ENCODE measurements around the gene MAIP1.

The MAIP1 gene

DNA sequence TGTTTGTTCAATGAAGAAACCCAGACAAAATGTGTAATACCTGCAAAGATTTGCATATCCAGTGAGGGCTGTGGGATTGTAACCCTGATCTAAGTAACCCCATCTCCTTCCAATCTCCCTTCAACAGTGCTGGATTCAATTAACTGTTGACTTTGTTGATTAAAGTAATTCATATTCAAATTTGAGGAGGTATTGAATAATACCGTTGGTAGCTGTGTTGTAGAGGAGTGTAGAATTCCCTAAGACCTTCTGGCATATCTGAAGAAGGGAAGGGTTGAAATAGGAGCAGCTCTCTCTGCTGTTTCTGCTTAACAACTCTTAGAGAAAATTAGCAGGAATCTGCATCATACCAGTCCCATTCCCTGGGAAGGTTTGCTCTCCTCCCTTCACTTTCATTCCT is 28.2 kb downstream of the MAIP1 start:
- ATAC-seq: no peak
- no peak for TF ChIP-seq BACH2 (CRISPR knock-in tag; IDR thresholded peaks at IDR 0.05; ENCODE audit: borderline replicate concordance)
- TF ChIP-seq PPARA (CRISPR knock-in tag; IDR thresholded peaks at IDR 0.05; ENCODE audit: borderline replicate concordance): no peak
- no peak for TF ChIP-seq ZFP30 (CRISPR knock-in tag; IDR thresholded peaks at IDR 0.05)
- TF ChIP-seq ZNF70 (CRISPR knock-in tag; IDR thresholded peaks at IDR 0.05): no peak
- no peak for TF ChIP-seq ARNTL (CRISPR knock-in tag; IDR thresholded peaks at IDR 0.05; ENCODE audit: borderline replicate concordance, low read depth)
- TF ChIP-seq, protein P1, sequence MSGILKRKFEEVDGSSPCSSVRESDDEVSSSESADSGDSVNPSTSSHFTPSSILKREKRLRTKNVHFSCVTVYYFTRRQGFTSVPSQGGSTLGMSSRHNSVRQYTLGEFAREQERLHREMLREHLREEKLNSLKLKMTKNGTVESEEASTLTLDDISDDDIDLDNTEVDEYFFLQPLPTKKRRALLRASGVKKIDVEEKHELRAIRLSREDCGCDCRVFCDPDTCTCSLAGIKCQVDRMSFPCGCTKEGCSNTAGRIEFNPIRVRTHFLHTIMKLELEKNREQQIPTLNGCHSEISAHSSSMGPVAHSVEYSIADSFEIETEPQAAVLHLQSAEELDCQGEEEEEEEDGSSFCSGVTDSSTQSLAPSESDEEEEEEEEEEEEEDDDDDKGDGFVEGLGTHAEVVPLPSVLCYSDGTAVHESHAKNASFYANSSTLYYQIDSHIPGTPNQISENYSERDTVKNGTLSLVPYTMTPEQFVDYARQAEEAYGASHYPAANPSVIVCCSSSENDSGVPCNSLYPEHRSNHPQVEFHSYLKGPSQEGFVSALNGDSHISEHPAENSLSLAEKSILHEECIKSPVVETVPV (CRISPR knock-in tag; IDR thresholded peaks at IDR 0.05): no peak
- no peak for TF ChIP-seq TCF4 (CRISPR knock-in tag; IDR thresholded peaks at IDR 0.05; ENCODE audit: borderline replicate concordance)

GRCh38 chr2:199984159-199984558 is 28.8 kb downstream of the MAIP1 start:
- TF ChIP-seq, protein P2, sequence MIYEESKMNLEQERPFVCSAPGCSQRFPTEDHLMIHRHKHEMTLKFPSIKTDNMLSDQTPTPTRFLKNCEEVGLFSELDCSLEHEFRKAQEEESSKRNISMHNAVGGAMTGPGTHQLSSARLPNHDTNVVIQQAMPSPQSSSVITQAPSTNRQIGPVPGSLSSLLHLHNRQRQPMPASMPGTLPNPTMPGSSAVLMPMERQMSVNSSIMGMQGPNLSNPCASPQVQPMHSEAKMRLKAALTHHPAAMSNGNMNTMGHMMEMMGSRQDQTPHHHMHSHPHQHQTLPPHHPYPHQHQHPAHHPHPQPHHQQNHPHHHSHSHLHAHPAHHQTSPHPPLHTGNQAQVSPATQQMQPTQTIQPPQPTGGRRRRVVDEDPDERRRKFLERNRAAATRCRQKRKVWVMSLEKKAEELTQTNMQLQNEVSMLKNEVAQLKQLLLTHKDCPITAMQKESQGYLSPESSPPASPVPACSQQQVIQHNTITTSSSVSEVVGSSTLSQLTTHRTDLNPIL (CRISPR knock-in tag; IDR thresholded peaks at IDR 0.05; ENCODE audit: low read depth): no peak
- TF ChIP-seq ARNTL (CRISPR knock-in tag; IDR thresholded peaks at IDR 0.05; ENCODE audit: borderline replicate concordance, low read depth) (no peak), ZFP3 (CRISPR knock-in tag; IDR thresholded peaks at IDR 0.05) (no peak), PPARA (CRISPR knock-in tag; IDR thresholded peaks at IDR 0.05; ENCODE audit: borderline replicate concordance) (no peak), PATZ1 (CRISPR knock-in tag; IDR thresholded peaks at IDR 0.05; ENCODE audit: borderline replicate concordance) (no peak), ZNF70 (CRISPR knock-in tag; IDR thresholded peaks at IDR 0.05) (no peak), RARB (CRISPR knock-in tag; IDR thresholded peaks at IDR 0.05) (no peak), GLIS3 (CRISPR knock-in tag; IDR thresholded peaks at IDR 0.05) (no peak), BACH2 (CRISPR knock-in tag; IDR thresholded peaks at IDR 0.05; ENCODE audit: borderline replicate concordance) (no peak), SNAI2 (CRISPR knock-in tag; IDR thresholded peaks at IDR 0.05) (no peak), ZNF8 (CRISPR knock-in tag; IDR thresholded peaks at IDR 0.05) (no peak), ZNF565 (CRISPR knock-in tag; conservative IDR thresholded peaks at IDR 0.05; ENCODE audit: low read depth) (no peak), OSR1 (CRISPR knock-in tag; IDR thresholded peaks at IDR 0.05) (no peak), TCF4 (CRISPR knock-in tag; IDR thresholded peaks at IDR 0.05; ENCODE audit: borderline replicate concordance) (no peak), ZFP30 (CRISPR knock-in tag; IDR thresholded peaks at IDR 0.05) (no peak)
- TF ChIP-seq, protein P3, sequence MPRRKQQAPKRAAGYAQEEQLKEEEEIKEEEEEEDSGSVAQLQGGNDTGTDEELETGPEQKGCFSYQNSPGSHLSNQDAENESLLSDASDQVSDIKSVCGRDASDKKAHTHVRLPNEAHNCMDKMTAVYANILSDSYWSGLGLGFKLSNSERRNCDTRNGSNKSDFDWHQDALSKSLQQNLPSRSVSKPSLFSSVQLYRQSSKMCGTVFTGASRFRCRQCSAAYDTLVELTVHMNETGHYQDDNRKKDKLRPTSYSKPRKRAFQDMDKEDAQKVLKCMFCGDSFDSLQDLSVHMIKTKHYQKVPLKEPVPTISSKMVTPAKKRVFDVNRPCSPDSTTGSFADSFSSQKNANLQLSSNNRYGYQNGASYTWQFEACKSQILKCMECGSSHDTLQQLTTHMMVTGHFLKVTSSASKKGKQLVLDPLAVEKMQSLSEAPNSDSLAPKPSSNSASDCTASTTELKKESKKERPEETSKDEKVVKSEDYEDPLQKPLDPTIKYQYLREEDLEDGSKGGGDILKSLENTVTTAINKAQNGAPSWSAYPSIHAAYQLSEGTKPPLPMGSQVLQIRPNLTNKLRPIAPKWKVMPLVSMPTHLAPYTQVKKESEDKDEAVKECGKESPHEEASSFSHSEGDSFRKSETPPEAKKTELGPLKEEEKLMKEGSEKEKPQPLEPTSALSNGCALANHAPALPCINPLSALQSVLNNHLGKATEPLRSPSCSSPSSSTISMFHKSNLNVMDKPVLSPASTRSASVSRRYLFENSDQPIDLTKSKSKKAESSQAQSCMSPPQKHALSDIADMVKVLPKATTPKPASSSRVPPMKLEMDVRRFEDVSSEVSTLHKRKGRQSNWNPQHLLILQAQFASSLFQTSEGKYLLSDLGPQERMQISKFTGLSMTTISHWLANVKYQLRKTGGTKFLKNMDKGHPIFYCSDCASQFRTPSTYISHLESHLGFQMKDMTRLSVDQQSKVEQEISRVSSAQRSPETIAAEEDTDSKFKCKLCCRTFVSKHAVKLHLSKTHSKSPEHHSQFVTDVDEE (CRISPR knock-in tag; IDR thresholded peaks at IDR 0.05): no peak
- TF ChIP-seq, protein P4, sequence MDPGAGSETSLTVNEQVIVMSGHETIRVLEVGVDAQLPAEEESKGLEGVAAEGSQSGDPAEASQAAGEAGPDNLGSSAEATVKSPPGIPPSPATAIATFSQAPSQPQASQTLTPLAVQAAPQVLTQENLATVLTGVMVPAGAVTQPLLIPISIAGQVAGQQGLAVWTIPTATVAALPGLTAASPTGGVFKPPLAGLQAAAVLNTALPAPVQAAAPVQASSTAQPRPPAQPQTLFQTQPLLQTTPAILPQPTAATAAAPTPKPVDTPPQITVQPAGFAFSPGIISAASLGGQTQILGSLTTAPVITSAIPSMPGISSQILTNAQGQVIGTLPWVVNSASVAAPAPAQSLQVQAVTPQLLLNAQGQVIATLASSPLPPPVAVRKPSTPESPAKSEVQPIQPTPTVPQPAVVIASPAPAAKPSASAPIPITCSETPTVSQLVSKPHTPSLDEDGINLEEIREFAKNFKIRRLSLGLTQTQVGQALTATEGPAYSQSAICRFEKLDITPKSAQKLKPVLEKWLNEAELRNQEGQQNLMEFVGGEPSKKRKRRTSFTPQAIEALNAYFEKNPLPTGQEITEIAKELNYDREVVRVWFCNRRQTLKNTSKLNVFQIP (CRISPR knock-in tag; IDR thresholded peaks at IDR 0.05; ENCODE audit: borderline replicate concordance, low read depth): no peak
- no peak for ATAC-seq

DNA sequence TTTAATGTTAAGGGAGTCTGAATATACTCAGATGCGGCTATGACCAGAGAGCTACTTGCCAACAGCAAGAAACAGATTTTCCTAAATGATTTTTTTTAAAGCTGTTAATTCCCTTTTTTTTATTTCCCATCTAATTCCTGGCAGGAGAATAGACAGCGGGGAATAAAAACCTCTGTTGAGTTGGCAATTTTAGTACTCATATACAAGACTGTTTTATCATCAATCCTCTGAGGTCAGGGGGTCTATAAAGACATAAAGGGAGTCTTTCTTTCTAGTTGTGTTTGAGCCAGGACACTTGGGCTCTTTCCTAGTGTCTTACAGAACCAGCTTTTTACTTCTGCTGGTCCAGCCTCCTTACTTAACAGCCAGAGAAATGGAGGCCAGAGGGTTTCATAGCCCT is 29.4 kb downstream of the MAIP1 start:
- ATAC-seq: no peak
- TF ChIP-seq, protein P2 (CRISPR knock-in tag; IDR thresholded peaks at IDR 0.05; ENCODE audit: low read depth): no peak
- TF ChIP-seq ISL1 (CRISPR knock-in tag; IDR thresholded peaks at IDR 0.05) (no peak), PPARA (CRISPR knock-in tag; IDR thresholded peaks at IDR 0.05; ENCODE audit: borderline replicate concordance) (no peak), ZFP30 (CRISPR knock-in tag; IDR thresholded peaks at IDR 0.05) (no peak), SNAI2 (CRISPR knock-in tag; IDR thresholded peaks at IDR 0.05) (no peak), ZNF8 (CRISPR knock-in tag; IDR thresholded peaks at IDR 0.05) (no peak), ZNF565 (CRISPR knock-in tag; conservative IDR thresholded peaks at IDR 0.05; ENCODE audit: low read depth) (no peak), PATZ1 (CRISPR knock-in tag; IDR thresholded peaks at IDR 0.05; ENCODE audit: borderline replicate concordance) (no peak), OSR1 (CRISPR knock-in tag; IDR thresholded peaks at IDR 0.05) (no peak), TOX (CRISPR knock-in tag; IDR thresholded peaks at IDR 0.05; ENCODE audit: borderline replicate concordance) (no peak), CSDC2 (CRISPR knock-in tag; IDR thresholded peaks at IDR 0.05) (no peak), ZC3H10 (CRISPR knock-in tag; IDR thresholded peaks at IDR 0.05) (no peak), ZNF70 (CRISPR knock-in tag; IDR thresholded peaks at IDR 0.05) (no peak), RARB (CRISPR knock-in tag; IDR thresholded peaks at IDR 0.05) (no peak), ZFP3 (CRISPR knock-in tag; IDR thresholded peaks at IDR 0.05) (no peak)
- TF ChIP-seq, protein P1 (CRISPR knock-in tag; IDR thresholded peaks at IDR 0.05): no peak
